Measurements from ENCODE around the gene SNRK.

DNA sequence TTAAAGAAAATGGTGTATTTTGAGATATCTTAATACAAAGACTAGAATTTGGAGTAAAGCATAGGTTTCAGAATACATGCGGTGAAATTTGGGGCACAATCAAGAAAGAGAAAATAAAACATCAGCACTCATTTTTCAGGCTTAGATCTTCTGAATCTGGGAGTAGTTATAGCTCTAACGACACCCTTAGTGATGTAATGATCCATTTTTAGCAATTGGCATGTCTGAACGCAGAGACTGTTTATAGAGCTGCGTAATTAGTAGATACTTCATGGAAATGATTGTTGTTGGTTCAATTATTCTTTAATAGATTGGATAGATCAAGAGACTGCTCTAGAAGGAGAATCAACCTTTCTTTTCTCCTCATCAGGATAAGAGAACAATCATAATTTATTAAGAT lies 47.5 kb upstream of the SNRK start:
- TF ChIP-seq, protein P1, sequence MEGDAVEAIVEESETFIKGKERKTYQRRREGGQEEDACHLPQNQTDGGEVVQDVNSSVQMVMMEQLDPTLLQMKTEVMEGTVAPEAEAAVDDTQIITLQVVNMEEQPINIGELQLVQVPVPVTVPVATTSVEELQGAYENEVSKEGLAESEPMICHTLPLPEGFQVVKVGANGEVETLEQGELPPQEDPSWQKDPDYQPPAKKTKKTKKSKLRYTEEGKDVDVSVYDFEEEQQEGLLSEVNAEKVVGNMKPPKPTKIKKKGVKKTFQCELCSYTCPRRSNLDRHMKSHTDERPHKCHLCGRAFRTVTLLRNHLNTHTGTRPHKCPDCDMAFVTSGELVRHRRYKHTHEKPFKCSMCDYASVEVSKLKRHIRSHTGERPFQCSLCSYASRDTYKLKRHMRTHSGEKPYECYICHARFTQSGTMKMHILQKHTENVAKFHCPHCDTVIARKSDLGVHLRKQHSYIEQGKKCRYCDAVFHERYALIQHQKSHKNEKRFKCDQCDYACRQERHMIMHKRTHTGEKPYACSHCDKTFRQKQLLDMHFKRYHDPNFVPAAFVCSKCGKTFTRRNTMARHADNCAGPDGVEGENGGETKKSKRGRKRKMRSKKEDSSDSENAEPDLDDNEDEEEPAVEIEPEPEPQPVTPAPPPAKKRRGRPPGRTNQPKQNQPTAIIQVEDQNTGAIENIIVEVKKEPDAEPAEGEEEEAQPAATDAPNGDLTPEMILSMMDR (IDR thresholded peaks at IDR 0.05 in 8 of 11, conservative IDR thresholded peaks at IDR 0.05 in 3 of 11): no peak
- TF ChIP-seq POLR2AphosphoS5 (IDR thresholded peaks at IDR 0.05): no peak
- TF ChIP-seq POLR2A (IDR thresholded peaks at IDR 0.05): no peak
